HL-60/S4 treated with phorbol 12-myristate 13-acetate at 8.2 ng/mL for 4 days and 3 days (cell line): Measurements from ENCODE around the gene ITIH4.

ENCODE experiments used
- in situ Hi-C: fragments of 300-500 bp; cut with MboI; formaldehyde crosslinking; loops from 2 replicates; pipeline ENCODE4 v1.15.0; 2022; ENCODE audit warnings: low sequenced_read_pairs

Gene ITIH4

GRCh38 chr3:52834871-52835501 lies 4.5 kb upstream of the ITIH4 start, which contains the start of gene MUSTN1:
Gene MUSTN1, minus strand, starts transcription at chr3:52835019. Its CDS starts 71 bp downstream, at chr3:52834948.
- in situ Hi-C loops, result no loop called here

DNA sequence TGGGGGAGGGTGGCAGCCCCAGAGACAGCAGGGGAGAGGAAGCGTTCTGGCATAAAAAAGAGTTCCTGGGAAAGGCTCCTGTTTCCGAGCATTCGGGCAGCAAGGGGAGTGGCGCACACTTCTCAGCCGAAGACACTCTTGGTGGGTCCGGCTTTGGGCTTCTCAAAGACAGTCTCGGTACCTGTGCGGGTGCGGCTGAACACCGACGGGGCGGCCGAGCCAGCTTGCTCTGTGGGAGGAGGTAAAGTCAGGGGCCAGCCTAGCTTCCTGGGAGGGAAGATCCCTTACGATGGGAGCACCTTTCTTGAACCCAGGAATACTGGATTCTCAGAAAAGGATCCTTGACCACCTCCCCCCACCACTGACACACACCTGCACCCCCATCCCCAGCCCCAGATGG lies 2.7 kb upstream of the ITIH4 start:
- in situ Hi-C loops, result no loop called here

- in situ Hi-C loops, result no loop called here
These were observed 1.2 kb upstream of the ITIH4 start for GRCh38 chr3:52831500-52832301.

DNA sequence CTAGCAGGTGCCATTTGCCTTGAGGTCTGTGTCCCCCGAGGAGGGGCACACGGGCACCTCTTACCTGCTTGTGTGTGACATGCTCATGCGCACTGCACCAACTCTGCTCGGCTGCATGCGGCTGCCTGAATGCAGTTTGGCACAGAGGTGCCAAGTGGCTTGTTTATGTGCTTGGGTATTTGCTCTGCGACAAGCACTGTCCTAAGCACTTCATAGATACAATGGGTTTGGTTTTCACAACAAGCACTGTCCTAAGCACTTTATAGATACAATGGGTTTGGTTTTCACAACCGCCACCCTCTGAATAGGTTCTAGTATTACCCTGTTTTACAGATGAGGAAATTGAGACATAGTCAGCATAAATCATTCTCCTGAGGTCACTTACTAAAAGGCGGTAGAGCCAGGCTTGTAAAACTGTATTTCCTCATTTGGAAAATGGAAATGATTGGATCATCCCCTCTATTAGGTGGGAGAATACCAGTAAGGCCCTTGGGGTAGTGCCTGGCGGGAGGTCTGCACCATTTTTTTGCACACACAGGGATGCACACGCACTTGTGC lies 487 bp downstream of the ITIH4 start:
- in situ Hi-C loops, result no loop called here

- in situ Hi-C loops, result no loop called here
These were observed 990 bp downstream of the ITIH4 start for GRCh38 chr3:52829482-52829881.

GRCh38 chr3:52827866-52828376 lies 2.6 kb downstream of the ITIH4 start:
- in situ Hi-C loops, result no loop called here

DNA sequence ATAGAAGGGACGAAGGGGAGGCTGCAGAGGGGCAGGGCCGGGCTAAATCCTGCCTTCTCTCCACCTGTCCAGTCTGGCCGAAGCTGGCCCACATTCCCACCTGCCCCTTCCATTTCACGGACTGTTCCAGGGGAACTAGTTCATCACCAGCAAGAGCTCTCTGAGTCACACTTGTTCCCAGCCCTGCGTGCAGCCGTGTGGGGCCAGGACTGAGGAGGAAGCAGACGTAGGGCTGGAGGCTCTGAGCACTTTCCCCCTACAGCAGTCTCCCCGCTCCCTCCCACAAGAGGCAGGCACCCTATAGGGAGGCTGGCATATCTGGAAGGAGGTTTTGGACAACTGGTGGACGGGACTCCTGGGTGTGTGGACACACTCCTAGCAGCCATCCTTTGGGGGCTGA lies 3.0 kb downstream of the ITIH4 start:
- in situ Hi-C loops, result no loop called here

- in situ Hi-C loops, result no loop called here
These were observed 6.4 kb downstream of the ITIH4 start for GRCh38 chr3:52824037-52824436.

GRCh38 chr3:52822363-52822762 lies 8.1 kb downstream of the ITIH4 start:
- in situ Hi-C loops, result no loop called here

DNA sequence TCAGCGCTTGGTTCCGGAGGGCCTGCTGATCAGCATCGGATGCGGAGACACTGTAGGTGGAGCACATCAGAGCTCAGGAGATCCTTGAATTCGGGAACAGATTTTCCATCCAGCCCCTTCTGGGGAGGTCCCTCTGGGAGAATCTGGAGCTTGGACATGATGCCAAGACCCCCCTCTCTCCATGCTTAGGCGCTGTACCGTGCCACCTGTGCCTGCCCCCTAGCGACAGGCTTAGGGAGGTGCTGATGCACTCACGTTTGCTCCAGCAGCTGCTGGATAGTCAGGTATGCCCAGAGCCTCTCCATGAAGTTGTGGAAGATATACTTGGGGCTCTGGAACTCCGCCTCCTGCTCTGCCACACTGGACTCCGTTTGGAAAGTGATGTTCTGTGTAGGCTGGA lies 9.7 kb downstream of the ITIH4 start:
- in situ Hi-C loops, result no loop called here

DNA sequence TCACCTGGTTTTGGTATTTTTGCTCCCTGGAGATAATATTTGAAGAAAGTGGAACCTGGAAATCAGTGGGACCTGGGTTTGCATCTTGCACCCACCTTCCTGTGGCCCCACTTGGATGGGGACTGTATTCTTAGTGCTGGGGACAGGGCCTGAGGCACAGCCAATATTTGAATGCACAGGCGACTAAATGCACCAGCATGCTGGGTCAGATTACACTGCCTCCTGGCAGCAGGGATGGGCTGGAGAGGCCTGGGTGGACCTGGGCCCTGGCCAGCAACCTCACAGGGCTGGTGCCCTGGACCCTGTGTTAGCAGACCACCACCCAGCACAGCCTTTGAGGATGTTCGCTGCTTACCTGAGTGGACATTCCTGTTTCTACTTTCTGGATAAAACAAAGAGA lies 10.5 kb downstream of the ITIH4 start:
- in situ Hi-C loops, result no loop called here

- in situ Hi-C loops, result no loop called here
These were observed 12.6 kb downstream of the ITIH4 start for GRCh38 chr3:52817860-52818259.

GRCh38 chr3:52817221-52817620 lies 13.3 kb downstream of the ITIH4 start:
- in situ Hi-C loops, result no loop called here

GRCh38 chr3:52816654-52817053 lies 13.8 kb downstream of the ITIH4 start:
- in situ Hi-C loops, result no loop called here

DNA sequence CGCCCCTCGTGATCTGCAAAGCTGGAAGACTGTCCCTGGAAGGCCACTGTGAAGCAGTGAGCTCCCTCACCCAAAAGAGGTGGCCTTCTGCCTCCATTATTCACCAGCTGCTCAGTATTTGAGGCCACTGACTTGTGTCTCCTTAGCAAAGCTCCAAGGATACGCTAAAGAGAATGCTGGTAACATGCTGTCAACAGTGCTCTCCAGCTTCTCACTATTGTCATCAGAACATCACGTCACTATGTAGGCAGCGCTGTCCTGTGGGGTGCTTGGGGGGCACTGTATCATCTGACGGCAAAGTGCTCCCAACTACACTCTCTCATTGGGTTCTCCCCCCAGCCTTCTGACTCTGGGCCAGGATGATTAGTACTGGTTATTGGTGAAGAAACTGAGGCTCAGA lies 14.3 kb downstream of the ITIH4 start:
- in situ Hi-C loops, result no loop called here

- in situ Hi-C loops, result no loop called here
These were observed 16.7 kb downstream of the ITIH4 start for GRCh38 chr3:52813810-52814209.

GRCh38 chr3:52811452-52812011 lies 18.9 kb downstream of the ITIH4 start:
- in situ Hi-C loops, result no loop called here

- in situ Hi-C loops, result no loop called here
These were observed 19.5 kb downstream of the ITIH4 start for GRCh38 chr3:52810923-52811322.

- in situ Hi-C loops, result no loop called here
These were observed 20.7 kb downstream of the ITIH4 start for GRCh38 chr3:52809662-52810377.

DNA sequence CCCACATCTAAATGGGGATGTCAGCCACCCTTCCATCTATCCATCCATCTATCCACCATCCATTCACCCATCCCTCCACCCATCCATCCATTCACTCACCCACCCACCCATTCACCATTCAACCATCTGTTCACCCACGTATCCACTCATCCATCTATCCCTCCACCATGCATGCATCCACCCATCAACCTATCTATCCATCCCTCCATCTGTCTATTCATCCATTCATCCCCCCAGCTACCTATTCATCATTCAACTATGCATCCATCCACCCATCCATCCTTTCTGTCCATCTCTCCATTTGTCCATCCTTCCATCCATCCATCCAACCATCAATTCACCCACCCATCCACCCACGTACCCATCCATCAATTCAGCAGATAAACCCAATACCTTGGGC lies 21.3 kb downstream of the ITIH4 start:
- in situ Hi-C loops, result no loop called here
